Measurements from ENCODE around the gene ARHGEF10L.

DNA sequence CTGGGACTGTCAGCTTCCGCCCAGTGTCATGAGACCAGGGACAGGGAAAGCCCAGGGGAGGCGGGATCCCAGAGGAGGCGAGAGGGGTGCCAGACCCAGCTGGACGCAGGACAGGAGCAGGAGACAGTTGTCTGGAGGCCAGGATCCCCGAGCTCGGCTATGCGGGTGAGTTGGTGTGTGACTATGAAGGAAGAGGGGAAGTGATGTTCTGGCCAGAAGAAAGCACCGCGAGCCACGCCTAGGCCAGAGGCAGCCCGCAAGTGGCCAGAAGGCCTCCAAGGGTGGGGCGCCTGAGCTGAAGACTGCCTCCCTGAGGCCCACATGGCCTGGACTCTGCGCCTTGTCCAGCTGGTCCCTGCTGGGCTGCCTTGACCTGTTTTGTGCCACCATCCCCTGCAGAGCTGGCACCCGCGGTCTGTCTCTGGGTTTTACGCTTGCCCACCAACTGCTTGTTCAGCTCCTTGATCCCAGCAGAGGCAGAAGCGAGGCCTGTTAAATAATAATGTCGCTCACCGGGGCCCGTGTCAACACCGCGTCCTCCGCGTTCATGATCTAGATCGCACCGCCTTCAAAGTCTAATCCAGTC is 130.5 kb downstream of the ARHGEF10L start:
- TF ChIP-seq CTCF (IDR thresholded peaks at IDR 0.05): no peak
- no peak for TF ChIP-seq EZH2phosphoT487 (IDR thresholded peaks at IDR 0.05)
- no peak for TF ChIP-seq EZH2 (IDR thresholded peaks at IDR 0.05)

All from neural progenitor cell (in vitro differentiated cells).